CD4-positive, alpha-beta T cell (primary cell): ENCODE results near the gene INPP5B. TPM values are rescaled to one million over a fixed set of nuclear protein-coding genes. Genes with fewer than 3 reads are reported as not detected.

Source experiments
- ATAC-seq: fragments of 200-7000 bp; cut with Tn5 transposase; one replicate; pipeline ENCODE4 v1.10.0; 2022; ENCODE audit warnings: mild to moderate bottlenecking; ENCODE audit not compliant: poor library complexity
- CTCF ChIA-PET: fragments of 350-600 bp; sonication (Branson Sonifier 250); formaldehyde crosslinking; loops from one replicate; lab custom pipeline; 2021; ENCODE audit warnings: antibody characterized with exemption, inconsistent platforms; lab: Charles Lee
- POLR2A ChIA-PET: fragments of 350-600 bp; sonication (Branson Sonifier 250); formaldehyde crosslinking; loops from one replicate; lab custom pipeline; 2021; ENCODE audit warnings: antibody characterized with exemption, inconsistent platforms; lab: Charles Lee
- DNase-seq, 14 experiments: peaks; one replicate each; pipeline ENCODE4 v3.0.0-alpha.2; 2013 to 2020; ENCODE audit warnings: mixed read lengths in 2 of 14
- H3K27ac ChIP-seq, 2 donors: one replicate each; pipeline versions ENCODE4 v1.5.1 to v1.7.0; 2013; ENCODE audit warnings: low read length in 2 of 2, low read depth in 1 of 2, mild to moderate bottlenecking in 1 of 2
- H3K27me3 ChIP-seq, 2 experiments: 1 replicate in 1 of 2; 2 replicates in 1 of 2; pipeline versions ENCODE4 v1.6.1 to v1.7.0; 2013; ENCODE audit warnings: low read length in 2 of 2, control low read depth in 1 of 2, mild to moderate bottlenecking in 1 of 2, moderate library complexity in 1 of 2; ENCODE audit not compliant: insufficient read depth in 2 of 2, control insufficient read depth in 1 of 2
- H3K36me3 ChIP-seq: one replicate; pipeline ENCODE4 v1.6.1; 2013; ENCODE audit warnings: low read length, control low read depth; ENCODE audit not compliant: insufficient read depth
- H3K4me1 ChIP-seq: one replicate; pipeline ENCODE4 v1.6.1; 2013; ENCODE audit warnings: low read length, control low read depth; ENCODE audit not compliant: insufficient read depth
- H3K4me3 ChIP-seq: one replicate; pipeline ENCODE4 v1.5.1; 2013; ENCODE audit warnings: mild to moderate bottlenecking, low read length, moderate library complexity
- H3K9me3 ChIP-seq, 2 experiments: 1 replicate in 1 of 2; 2 replicates in 1 of 2; pipeline versions ENCODE4 v1.6.1 to v1.7.0; 2013; ENCODE audit warnings: low read length in 2 of 2, mild to moderate bottlenecking in 2 of 2, control low read depth in 1 of 2, moderate library complexity in 1 of 2; ENCODE audit not compliant: control insufficient read depth in 1 of 2, insufficient read depth in 1 of 2
- H3K27ac Mint-ChIP-seq: one replicate; pipeline ENCODE4 v1.8.0; 2020; ENCODE audit warnings: mixed read lengths
- H3K27me3 Mint-ChIP-seq: one replicate; pipeline ENCODE4 v1.8.0; 2021; ENCODE audit warnings: mixed read lengths
- H3K36me3 Mint-ChIP-seq: one replicate; pipeline ENCODE4 v1.8.0; 2021; ENCODE audit warnings: low read depth, mixed read lengths
- H3K4me1 Mint-ChIP-seq: one replicate; pipeline ENCODE4 v1.8.0; 2021; ENCODE audit warnings: low read depth, mixed read lengths
- H3K4me3 Mint-ChIP-seq: one replicate; pipeline ENCODE4 v1.8.0; 2020; ENCODE audit warnings: mild to moderate bottlenecking, mixed read lengths
- H3K9me3 Mint-ChIP-seq: one replicate; pipeline ENCODE4 v1.8.0; 2020; ENCODE audit warnings: mixed read lengths
- intact Hi-C, 2 experiments: fragments of 100-400 bp; cut with DNase I in 1 of 2; cut with micrococcal nuclease in 1 of 2; formaldehyde crosslinking; loops; one replicate each; pipeline versions ENCODE4 v1.15.1 to v1.9.0; 2023 to 2025; cut with DNase I, micrococcal nuclease
- total RNA-seq, 174 experiments: library from RNA in 2 of 174; stranded (reverse) in 2 of 174; gene quantifications; one replicate each; pipeline ENCODE4 v1.2.3 and lab custom pipeline; 2021 to 2026
- TF ChIP-seq, protein P1 (sequence below): fragments of 200-600 bp; IDR thresholded peaks from one replicate; pipeline ENCODE4 v1.8.0; 2022; ENCODE audit warnings: antibody characterized with exemption, mild to moderate bottlenecking

INPP5B gene
- total RNA-seq, 2 experiments from 2014 or later, result 11.7 to 12.7 TPM

DNA sequence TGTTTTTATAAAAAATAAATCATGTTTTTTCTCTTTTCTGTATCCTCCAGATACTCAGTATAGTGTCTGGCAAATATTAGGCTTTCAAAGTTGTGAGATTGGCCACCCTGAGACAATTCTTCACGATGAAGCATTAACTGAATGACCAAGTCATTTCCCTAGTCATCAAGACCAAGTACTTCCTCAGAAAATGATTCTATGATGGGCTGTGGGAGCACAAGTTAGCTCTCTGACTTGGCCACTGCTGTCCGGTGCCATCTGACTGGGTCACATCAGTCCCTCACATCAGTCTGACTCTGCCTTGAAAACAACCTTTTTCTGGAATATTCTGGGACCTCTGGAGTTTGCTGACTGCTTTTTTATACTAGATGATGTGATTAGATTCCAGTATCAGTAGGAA is 125.4 kb downstream of the INPP5B start:
- POLR2A ChIA-PET, result interaction anchor here (1.0 kb wide), 1 partner anchor 38 kb away, joined by 3 read pairs; the partner anchor contains the start of gene MTF1

DNA sequence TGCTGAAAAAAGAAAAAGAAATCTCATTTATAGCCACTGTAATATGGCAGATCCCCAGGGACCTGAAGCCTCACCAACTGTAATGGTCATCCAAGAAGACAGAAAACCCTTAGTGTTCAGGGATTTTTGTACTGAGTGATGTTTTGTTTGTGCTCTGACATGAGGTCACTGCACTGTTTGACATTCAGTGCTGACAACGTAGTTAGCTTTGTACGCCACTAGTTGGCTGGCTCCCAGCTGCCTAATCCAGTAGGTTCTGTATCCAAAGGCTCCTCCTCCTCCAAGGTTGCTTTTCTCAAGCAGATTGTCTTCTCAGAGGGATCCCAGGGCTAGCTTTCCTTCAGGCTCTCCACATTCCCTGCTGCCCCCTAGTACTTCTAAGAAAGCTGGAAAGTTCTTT is 129.4 kb downstream of the INPP5B start:
- no peaks in the 10 kb centered on the region for H3K9me3 Mint-ChIP-seq
- no peak overlapping the region for H3K27ac Mint-ChIP-seq
- TF ChIP-seq, protein P1, sequence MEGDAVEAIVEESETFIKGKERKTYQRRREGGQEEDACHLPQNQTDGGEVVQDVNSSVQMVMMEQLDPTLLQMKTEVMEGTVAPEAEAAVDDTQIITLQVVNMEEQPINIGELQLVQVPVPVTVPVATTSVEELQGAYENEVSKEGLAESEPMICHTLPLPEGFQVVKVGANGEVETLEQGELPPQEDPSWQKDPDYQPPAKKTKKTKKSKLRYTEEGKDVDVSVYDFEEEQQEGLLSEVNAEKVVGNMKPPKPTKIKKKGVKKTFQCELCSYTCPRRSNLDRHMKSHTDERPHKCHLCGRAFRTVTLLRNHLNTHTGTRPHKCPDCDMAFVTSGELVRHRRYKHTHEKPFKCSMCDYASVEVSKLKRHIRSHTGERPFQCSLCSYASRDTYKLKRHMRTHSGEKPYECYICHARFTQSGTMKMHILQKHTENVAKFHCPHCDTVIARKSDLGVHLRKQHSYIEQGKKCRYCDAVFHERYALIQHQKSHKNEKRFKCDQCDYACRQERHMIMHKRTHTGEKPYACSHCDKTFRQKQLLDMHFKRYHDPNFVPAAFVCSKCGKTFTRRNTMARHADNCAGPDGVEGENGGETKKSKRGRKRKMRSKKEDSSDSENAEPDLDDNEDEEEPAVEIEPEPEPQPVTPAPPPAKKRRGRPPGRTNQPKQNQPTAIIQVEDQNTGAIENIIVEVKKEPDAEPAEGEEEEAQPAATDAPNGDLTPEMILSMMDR, result no peak
- no peaks in the 10 kb centered on the region for H3K4me1 Mint-ChIP-seq
- Histone ChIP-seq H3K4me1 (no peaks in the 10 kb centered on the region), H3K4me3 (no peak overlapping the region), H3K27ac (no peak overlapping the region), H3K36me3 (peaks cover 52% of the 10 kb centered on the region), H3K9me3 (no peaks in the 10 kb centered on the region), H3K27me3 (no peaks in the 10 kb centered on the region)
- no peaks in the 10 kb centered on the region for H3K27me3 Mint-ChIP-seq
- ChIA-PET POLR2A (interaction anchor here (0.6 to 1.0 kb wide), 2 partner anchors 9 to 33 kb away, joined by 3 to 4 read pairs; partner anchors contain the start of gene YRDC), CTCF (interaction anchor here (0.5 to 1.7 kb wide), 2 partner anchors 42 to 226 kb away, joined by 3 to 4 read pairs; partner anchors contain the start of gene MTF1)
- H3K4me3 Mint-ChIP-seq, result no peak overlapping the region
- intact Hi-C loops, result no loop called here
- no peak for ATAC-seq
- H3K36me3 Mint-ChIP-seq, result peaks cover 66% of the 10 kb centered on the region
- DNase-seq, result no peak

More for the DNA sequence above, 125.4 kb downstream of the INPP5B start:
- Mint-ChIP-seq H3K36me3 (peaks cover 68% of the 10 kb centered on the region), H3K27ac (no peak overlapping the region), H3K4me3 (no peak overlapping the region), H3K4me1 (no peaks in the 10 kb centered on the region), H3K9me3 (no peaks in the 10 kb centered on the region), H3K27me3 (no peaks in the 10 kb centered on the region)
- Histone ChIP-seq H3K27ac (no peak overlapping the region), H3K36me3 (peaks cover 49% of the 10 kb centered on the region), H3K9me3 (no peaks in the 10 kb centered on the region), H3K27me3 (no peaks in the 10 kb centered on the region), H3K4me3 (no peak overlapping the region), H3K4me1 (no peaks in the 10 kb centered on the region)
- CTCF ChIA-PET, result interaction anchor here (1.3 kb wide), 1 partner anchor 9 kb away, joined by 4 read pairs; no protein-coding TSS in a partner anchor
- no peak for ATAC-seq
- TF ChIP-seq, protein P1, result no peak
- DNase-seq, result no peak
- intact Hi-C loops, result no loop called here

DNA sequence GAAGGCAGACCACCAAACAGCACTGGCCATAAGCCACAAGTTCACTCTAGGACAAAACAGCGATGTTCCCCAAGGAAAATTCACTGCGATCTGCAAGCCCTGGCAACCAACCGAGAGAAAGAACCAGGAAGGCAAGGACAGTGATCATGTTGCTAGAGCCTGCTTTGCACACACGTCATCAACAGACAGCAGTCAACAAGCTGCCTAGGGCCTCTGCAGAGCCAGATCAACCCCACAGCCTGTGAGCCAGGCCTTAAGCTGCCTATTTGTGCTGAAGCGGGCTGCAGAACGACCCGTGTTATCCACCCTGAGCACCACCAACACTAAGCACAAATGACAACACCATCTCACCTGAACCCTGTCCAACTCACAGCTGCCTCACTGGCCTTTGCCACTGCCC is 132.6 kb downstream of the INPP5B start:
- no peak for ATAC-seq
- intact Hi-C loops, result no loop called here

More for the DNA sequence above, 132.6 kb downstream of the INPP5B start:
- CTCF ChIA-PET, result no interaction called here
- Mint-ChIP-seq H3K27me3 (no peaks in the 10 kb centered on the region), H3K27ac (no peak overlapping the region), H3K36me3 (peaks cover 49% of the 10 kb centered on the region), H3K4me1 (peaks cover 11% of the 10 kb centered on the region), H3K4me3 (no peak overlapping the region), H3K9me3 (no peaks in the 10 kb centered on the region)
- no peak for DNase-seq
- H3K27ac ChIP-seq, result no peak overlapping the region
- peaks cover 5% of the 10 kb centered on the region for H3K4me1 ChIP-seq
- POLR2A ChIA-PET, result no interaction called here
- H3K4me3 ChIP-seq, result no peak overlapping the region
- no peaks in the 10 kb centered on the region for H3K9me3 ChIP-seq
- no peaks in the 10 kb centered on the region for H3K27me3 ChIP-seq
- peaks cover 29% of the 10 kb centered on the region for H3K36me3 ChIP-seq
- TF ChIP-seq, protein P1, result no peak
